DMS 273 treated with DMSO at 0.1 percent for 48 hours (cell line): ENCODE measurements around the gene SYT2.
"Not testable (repeated sequence)": the region's sequence is repeated elsewhere in the genome, so short reads cannot be mapped to it uniquely, and the experiment has no call there.

Experiments used
- DNase-seq: peaks from one replicate; lab custom pipeline; 2025; lab: John Stamatoyannopoulos, UW

SYT2 gene

DNA sequence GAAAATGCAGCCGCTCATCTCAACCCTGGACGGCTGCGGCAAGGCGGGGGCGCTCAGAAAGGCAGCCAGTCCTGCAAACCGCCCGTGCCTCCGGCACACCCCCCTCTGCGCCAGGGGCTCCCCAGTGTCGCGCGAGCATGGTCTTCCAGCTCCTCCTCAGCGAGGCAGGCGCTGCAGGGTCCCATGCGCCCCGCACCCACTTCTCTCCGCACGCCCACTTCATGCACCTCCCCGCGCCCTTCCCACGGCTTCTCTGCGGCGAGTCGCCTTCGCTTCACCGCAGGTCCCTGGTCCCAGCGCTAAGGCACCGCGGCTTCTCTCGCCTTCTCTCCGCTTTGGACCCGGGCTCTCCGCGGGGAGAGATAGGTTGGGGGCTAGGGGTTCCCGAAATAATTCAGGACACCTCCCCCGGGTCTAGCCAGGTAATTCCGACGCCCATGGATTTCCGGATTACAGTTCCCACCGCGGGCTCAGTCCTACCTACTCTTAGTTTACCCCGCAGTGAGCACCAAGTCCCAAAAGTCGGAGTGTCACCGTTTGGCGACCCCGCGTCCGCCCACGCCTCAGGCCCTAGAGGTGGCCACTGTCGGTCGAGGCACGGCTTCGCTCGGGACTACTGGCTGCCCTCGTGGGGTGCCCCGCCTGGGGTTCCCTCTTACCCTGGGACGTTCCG lies 67.5 kb downstream of the SYT2 start:
- DNase-seq: no peak

DNA sequence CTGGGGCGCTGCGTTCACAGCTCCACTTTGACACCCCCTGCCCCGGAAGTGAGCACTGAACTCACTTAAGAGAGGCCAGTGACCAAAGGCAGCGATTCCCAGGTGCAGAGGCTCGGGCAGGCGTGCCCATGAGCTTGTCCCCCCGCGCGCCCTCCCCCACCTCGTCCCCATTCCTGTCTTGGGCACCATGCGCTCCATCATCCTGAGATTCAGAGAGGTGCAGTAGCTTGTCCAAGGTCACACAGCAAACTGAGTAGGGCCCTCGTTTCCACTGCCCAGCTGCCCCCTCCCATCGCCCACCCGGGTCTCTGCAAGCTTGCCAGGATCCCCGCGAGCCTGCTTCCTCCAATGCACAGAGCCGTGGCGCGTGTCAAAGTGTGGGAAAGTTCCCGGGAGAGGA lies 68.0 kb downstream of the SYT2 start:
- no peak for DNase-seq

DNA sequence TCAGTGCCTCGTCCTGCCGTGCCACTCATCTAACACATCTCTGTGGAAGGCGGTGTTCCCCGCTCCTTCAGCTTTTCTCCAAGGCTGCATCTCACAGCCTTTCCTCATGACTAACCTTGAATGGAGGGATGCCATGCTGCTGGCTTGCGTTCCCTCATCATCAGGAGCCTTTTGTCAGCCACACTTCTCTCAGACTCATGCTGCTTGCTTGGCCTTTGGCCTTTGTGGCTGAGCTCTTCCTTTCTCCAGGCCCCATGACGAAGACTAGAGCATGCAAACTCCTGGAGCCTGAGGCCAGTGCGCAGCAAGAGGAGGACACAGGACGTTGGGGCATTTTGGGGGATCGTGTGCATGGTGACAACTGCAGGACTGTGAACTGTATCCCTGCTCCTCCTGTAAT lies 70.8 kb downstream of the SYT2 start:
- DNase-seq: no peak

DNA sequence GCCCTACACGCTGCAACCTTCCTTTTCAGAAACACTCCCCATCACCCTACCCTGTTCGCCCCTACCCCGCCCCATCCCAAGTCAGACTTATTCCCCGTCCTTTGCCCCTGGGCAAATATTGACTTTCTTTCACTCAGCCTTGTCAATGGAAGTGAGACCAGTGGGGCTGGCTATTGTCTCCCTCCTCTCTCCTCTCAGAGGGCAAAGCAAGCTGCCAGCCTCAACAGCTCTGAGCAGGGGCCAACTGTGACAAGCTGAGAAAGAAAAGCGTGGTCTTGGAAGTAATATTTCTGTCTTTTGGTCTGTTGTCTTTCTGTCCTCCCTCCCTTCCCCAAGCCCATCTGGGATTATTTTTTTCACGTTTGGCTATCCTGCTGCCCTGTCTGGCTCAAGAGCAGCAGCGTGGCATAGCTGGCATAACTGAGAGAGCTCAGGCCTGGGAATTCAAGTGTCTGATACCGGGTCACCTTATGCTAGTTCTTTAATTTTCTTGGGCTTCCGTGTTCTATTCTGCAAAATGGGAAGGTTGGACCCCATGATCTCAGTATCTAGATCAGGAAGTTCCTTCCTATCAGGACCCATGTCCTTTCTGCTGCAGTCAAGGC lies 71.5 kb downstream of the SYT2 start:
- DNase-seq: peak; percentile 61

DNA sequence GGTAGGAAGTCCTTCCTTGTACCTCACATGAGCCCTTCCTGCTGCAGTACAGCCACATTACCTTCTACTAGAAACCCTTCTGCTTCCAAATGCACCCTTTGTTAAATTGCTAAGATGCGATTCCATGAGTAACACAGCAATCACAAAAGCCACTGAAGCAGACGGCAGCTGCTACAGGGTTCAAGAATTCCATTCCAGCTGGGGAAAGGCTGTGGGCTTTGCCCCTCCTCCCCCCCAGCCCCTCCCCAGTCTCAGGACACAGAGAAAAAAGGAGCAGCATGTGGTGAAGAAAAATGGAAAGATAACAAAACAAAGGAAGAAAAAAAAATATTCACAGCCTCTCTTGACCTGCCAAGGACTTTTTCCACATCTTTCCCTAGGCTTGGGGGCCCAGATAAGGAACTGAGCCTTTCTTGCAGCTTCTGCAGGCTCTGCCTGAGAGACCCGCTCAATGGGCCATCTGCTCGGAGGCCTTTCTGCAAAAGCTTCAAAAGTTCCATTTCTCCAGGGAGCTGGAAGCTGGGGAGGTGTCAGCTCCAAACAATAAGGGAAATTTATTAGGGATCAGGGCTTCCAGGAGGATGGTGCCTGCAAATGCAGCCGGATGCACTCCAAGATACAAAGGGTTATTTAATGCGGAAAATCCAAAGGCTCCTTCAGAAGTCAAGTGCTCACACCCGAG lies 72.1 kb downstream of the SYT2 start:
- peak; percentile 81 for DNase-seq

DNA sequence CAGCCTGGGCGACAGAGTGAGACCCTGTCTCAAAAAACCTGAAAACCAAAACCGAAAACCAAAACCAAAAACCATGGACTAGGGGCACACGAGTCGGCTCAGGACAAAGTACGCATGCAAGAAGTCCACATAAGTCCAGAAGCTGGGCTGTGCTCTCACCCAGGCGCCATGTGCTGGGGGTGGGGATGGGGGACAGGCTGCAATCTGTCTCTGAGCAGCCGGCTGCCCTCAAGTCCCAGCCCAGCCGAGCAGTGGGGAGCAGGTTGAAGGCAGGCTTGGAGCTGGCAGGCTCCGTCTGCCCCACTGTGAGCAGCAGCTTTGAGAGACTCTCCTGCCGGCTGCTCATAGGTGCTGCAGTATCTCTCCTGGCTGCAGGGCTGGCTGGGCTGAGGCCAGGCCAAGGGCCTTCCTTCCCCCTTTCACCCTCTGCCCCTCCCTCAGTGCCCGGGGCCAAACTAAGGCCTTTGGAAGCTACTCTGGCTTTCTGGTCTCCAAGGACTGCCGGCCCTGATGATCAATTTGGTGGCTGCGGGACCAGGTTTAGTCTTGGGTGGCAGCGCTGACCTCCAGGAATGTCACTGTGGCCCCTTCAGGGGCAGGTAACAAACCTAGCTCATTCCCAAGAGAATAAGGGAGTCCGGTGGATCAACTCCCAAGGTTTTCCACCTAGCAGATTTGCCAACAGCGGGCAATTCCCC lies 72.8 kb downstream of the SYT2 start:
- peak; percentile 33 for DNase-seq

DNA sequence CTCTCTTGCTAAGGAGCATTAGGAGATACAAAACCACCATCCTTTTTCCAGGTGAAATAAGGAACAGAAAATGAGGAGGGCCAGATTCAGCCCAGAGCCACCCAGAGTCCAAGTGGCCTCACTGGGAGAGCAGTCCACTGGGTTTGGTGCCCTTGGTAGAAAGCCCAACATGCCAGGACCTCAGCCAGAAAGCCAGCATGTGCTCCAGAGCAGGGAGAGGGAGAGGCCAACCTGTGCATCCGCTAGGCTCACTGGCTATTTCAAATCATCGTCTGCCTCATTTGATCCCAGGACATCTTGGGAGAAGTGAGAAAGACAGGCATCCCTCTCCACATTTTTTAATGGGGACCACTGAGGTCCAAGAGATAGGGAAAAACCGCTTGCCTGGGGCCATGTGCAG lies 74.1 kb downstream of the SYT2 start:
- not testable (repeated sequence) for DNase-seq

DNA sequence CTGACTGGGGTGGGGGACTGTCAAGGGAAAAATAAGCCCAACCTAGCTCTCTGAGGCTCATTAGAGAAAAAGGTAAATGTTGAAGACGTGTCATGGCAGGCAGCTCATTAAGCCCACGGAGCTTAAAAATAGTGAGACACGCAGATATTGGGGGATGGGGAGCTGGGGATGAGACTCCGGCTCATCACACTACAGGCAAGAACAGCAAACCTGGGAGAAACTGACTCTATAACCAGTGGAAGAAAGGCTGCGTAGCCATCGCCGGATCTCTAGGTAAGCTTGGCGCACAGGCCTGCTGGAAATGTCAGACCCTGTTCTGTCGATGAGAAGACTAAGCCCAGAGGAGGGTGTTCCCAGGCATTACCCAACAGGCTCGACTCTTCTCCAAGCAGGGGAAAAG lies 78.0 kb downstream of the SYT2 start:
- DNase-seq: no peak

DNA sequence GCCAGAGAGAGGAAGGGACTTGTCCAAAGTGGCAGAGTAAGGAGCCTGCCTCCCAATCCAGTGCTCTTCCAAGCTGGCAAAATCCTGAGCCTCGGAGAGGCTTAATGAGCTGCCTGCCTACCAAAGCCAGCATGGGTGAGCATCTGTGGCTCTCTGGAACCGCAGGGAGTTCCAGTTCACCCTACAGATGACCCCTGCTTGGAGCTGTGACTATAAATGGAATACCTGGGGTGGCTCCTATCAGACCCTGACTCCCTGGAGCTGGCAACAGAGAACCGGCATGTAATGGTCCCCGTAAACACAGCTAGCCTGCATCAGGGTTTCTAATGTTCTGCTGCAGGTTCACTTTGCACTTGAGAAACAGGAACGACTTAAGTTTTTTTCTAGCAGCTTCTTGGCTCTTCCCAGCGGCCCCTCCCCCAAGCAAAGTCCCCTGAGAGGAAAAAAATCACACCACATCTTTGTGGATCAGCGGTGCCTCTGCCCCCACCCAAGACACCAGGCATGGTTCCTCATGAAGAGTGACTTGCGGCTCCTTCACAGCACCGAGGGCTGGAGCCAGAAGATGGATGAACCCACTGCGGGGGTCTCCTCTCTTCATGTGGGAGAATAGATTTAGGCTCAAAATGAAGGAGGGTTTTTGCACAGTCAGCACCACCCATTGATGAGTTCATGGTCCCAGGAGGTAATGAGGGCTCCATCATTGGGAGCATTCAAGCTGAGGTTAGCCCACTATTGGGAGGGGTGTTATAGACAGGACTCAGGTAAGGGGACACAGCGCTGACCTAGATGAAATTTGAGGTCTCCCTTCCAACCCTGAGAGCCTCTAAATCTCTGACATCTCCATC lies 79.0 kb downstream of the SYT2 start:
- DNase-seq: no peak

DNA sequence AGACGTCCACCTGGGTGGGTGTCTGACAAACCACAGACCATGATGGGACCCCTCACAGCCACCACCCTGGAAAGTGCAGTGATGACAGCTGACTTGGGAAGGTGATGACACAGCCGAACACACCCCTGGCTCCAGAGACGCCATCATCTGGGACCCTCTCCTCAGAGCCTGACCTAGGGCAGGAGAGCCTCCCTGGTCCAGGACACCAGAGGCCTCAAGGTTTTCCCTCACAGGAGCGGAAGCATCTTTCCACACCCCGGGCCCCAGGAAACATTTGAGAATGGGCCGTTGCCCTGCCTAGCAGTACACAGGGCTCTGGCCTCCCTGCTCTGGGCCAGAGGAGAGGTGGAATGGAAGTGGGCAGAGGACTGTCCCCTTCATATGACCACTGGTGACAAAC lies 79.7 kb downstream of the SYT2 start:
- DNase-seq: no peak

DNA sequence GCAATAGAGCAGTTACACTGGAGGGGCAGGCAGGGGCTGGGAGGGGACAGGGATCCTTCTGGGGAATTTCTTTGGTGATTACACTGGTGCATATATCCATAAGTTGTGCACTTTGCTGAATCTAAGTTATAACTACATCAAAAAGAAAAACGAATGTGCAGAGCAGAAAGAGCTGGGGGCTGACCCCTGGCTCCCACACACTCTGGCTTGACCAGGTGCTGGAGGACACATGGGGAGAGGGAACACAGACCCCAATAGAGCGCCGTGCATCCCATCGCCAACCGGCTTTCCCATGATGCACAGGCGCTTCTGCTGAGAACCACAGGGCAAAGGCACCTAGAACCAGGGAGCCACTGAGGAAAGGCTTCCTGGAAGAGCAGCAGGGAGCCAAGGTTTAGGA lies 80.2 kb downstream of the SYT2 start:
- not testable (repeated sequence) for DNase-seq

DNA sequence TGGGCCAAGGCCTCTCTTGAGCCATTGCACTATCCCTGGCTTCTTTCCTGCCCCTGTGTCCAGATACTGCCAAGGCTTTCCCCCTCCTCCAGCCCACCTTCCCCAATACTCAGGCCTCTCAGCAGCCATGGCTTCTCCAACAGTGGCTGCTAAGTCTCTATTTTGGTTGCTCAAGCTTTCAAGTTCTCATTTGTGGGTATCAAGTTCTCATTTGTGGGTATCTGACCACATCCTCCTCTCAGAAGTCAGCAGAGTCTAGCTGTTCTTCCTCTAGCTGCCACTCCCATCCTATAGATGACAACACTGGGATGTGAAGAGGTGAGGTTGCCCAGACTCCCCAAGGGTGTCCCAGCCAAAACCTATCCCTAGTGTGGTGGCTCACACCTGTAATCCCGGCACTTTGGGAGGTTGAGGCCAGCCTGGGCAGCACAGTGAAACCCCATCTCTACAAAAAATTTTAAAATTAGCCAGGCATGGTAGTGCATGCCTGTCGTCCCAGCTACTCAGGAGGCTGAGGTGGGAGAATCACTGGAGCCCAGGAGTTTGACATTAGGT lies 80.9 kb downstream of the SYT2 start:
- DNase-seq: not testable (repeated sequence)

DNA sequence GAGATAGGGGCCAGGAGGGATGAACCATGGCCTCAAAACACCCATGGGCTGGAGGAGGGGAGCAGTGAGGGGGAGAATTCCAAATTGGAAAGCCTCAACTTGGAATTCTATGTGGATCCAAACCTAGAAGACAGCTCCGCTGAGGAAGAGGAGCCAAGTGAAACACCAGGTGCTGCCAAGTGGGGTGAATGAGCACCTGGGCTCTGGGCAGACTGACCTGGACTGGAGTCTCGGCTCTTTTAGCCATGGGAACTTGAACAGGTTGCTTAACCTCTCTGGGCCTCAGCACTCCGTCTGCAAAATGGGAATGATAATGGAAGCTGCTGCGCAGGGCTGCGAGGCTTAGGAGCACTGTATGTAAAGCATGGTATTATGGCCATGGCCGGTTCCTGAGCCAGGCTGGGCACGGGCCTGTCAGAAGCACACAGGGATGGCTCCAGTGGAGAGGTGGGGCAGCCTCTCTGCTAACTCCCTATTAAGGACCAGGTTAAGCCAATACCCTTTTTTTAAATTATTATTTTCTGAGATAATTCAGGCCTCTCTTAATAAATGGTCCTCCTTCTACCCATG lies 81.5 kb downstream of the SYT2 start:
- no peak for DNase-seq

DNA sequence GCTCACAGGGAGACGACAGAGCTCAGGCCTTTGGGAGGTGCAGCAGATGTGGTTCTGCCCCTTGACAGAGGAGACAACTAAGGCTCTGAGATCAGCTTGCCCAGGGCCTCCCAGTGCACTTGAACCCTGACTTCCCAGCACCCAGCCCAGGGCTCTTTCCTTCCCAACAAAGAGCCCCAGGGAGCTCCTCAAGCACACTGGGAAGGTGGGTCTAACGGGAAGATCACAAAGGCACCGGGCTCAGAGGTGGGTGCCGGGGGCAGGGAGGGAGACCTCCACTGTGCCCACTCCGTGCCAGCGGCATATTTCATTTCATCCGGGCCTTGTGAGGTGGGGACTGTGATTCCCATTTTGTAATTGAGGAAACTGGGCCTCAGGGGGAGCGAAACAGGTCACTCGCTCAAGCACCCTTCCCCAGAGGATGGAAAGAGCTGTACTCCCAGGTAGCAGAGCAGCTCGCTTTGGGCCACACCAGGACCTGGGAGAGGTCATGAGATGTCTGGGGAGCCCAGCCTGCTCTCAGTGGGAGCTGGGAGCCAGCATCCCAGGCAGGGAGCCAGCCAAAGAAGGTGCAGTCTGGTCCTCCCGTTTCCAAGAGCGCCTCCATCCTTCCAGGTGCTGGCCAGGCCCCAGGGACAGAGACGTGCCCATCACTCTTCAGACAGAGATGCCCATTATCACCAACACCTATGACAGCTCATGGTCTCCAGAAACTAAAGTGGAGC lies 82.3 kb downstream of the SYT2 start:
- no peak for DNase-seq

DNA sequence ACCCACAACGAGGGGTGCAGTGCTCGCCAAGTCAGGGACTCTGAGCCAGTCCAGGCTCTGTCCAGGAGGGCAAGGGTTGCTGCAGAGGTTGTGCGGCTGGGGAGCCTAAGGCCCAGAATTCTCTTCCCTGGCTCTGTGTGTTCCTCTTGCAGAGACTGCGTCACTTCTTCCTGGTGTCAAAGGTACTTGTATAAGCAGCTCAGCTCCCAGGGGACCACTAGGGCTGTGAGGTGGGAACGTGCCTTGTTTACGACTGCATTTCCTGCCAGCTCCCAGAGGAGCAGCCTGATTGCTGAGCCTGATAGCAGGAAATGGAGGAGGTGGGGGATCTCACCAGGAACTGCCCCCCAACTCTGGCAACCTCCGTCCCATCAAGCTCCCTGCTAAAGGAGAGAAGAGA lies 83.2 kb downstream of the SYT2 start:
- DNase-seq: not testable (repeated sequence)

DNA sequence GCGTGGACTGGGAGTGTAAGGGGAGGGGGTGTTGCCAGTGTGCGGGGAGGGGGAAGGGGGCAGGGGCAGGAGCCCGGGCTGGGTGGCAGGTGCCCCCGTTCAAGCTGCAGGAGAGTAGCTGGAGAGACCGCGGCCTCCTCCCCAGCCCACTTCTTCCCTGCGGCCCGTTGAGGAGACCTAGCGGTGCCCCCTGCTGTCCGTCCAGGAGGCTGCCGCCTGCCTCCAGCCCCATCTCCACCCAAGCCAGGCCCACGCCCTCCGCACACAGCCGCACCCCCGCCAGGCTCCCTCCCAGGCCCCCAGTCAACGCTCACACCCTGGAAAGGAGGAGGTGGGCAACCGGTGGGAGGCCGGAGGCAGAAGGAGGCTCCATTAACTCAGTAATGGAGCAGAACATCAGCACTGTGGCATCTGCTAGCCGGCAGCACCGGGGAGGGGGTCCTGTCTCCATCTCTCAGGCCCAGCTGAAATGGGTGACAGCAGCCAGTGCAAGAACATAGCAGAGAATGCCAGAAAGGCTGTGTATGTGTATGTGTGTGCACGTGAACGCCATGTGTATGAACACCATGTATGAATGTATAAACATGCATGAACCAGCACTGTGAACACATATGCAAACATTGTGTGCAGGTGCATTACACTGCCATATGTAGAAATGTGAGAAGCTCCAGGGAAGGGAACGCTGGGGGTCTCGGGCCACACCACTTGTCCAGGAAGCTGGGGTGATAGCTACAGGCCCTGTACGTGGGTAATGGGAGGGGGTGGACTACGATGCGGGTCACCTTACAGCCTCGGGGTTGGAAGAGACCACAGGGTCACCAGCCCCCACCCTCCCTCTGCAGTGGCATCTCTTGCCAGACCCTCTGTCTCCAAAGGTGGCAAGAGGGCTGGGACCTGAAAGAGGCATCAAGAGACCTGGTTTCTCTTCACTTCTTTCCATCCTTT lies 84.6 kb downstream of the SYT2 start:
- DNase-seq: peak; percentile 31

DNA sequence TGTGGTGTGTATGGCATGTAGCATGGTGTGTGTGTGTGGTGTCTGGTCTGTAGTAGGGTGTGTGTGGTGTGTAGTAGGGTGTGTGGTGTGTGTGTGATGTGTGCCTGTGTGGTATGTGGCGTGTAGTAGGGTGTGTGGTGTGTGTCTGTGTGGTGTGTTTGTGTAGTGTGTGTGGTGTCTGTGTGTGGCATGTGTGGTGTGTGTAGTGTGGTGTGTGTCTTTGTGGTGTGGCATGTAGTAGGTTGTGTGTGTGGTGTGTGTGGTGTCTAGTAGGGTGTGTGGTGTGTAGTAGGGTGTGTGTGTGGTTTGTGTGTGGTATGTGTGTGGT lies 85.5 kb downstream of the SYT2 start:
- no peak for DNase-seq

DNA sequence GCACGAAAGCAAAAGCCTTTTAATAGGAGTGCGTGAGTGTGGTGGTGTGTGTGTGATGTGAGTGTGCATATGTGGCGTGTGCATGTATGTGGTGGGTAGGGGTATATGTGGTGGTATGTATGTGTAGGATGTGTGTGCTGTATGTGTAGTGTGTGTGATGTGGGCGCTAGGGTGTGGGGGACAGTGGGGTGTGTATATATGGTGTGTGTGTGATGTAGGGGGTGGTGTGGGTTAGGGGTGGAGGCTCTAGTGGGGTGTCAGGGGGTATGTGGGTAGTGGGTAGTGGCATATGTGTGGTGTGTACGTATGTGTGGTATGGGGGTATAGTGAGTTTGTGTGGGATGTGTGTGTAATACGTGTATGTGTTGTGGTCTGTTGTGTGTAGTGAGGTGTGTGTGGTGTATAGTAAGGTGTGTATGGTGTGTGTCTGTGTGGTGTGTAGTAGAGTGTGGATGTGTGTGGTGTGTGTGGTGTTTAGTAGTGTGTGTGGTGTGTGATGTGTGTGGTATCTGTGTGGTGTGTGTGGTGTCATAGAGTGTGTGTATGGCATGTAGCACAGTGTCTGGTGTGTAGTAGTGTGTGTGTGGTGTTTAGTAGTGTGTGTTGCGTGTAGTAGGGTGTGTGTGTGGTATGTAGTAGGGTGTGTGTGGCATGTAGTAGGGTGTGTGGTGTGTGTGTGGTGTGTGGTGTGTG lies 86.0 kb downstream of the SYT2 start:
- no peak for DNase-seq

DNA sequence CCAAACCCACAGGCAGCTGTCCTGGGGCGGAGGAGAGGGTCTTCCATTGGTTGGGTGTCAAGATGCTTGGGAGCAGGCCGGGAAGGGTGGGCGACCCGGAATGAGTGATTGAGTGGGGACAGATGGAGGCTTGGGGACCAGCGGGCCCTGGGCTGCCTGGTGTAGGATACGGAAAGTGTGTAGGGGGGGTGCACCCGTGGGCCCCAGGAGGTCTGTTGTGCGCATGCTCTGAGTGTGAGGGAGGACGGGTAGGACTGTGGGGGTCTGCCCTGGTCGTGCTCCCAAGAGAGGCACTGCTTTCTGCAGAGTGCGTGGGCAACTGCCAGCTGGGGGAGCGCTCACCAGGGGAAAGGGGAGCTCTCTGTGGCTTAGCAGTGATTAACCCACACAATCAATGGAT lies 86.8 kb downstream of the SYT2 start:
- DNase-seq: not testable (repeated sequence)
